HCT116 (cell line): Measurements from ENCODE around the gene ANKS1A. TPM values are rescaled to one million over a fixed set of nuclear protein-coding genes. Genes with fewer than 3 reads are reported as not detected.

Source experiments
- ATAC-seq: fragments of 200-7000 bp; cut with Tn5 transposase; 2 replicates; pipeline ENCODE4 v1.9.1; 2020; ENCODE audit warnings: mild to moderate bottlenecking, moderate library complexity
- BruUV-seq: library from RNA; stranded (reverse); fragments of 400-500 nt; replicated peaks from 2 replicates; lab custom pipeline; 2021; lab: Mats Ljungman, UMichigan
- CTCF ChIA-PET: fragments of 300-600 bp; sonication (Branson Sonifier 250); formaldehyde crosslinking; loops from one replicate; lab custom pipeline; 2021; ENCODE audit warnings: antibody characterized with exemption; lab: Charles Lee
- POLR2A ChIA-PET: fragments of 300-600, 350-600 bp; sonication (Branson Sonifier 250); formaldehyde crosslinking; loops from one replicate; lab custom pipeline; 2021; ENCODE audit warnings: antibody characterized with exemption; lab: Charles Lee
- RAD21 ChIA-PET, 2 experiments: fragments of 300-600 bp; sonication (Branson Sonifier 250); formaldehyde crosslinking; loops; one replicate each; lab custom pipeline; 2023; ENCODE audit warnings: low total read pairs in 2 of 2; ENCODE audit not compliant: uncharacterized antibody in 2 of 2, unreplicated experiment in 2 of 2, low non-redundant PET in 1 of 2; lab: Charles Lee
- DNase-seq: peaks from one replicate; pipeline ENCODE4 v3.0.0-alpha.2; 2010; ENCODE audit warnings: low read depth, low spot score
- H2AFZ ChIP-seq: fragments of 200-600 bp; shearing (Covaris generic), sonication (generic); 2 replicates; pipeline ENCODE4 v1.6.1; 2017; ENCODE audit warnings: low read depth, mixed run types, mixed read lengths, antibody characterized with exemption, low read length; ENCODE audit not compliant: poor library complexity, severe bottlenecking
- H3K27ac ChIP-seq: 2 replicates; pipeline ENCODE4 v1.5.1; 2012; ENCODE audit warnings: low read depth, low read length
- H3K27me3 ChIP-seq: fragments of 200-600 bp; sonication (generic); 2 replicates; pipeline ENCODE4 v1.6.1; 2016; ENCODE audit warnings: mixed run types, low read length, mixed read lengths; ENCODE audit not compliant: insufficient read depth
- H3K36me3 ChIP-seq, 2 experiments: fragments of 200-500 bp in 1 of 2; fragments of 200-600 bp in 1 of 2; sonication (Bioruptor generic) in 1 of 2; sonication (generic) in 1 of 2; 2 replicates each; pipeline versions ENCODE4 v1.5.1 to v1.6.1; 2014 to 2016; ENCODE audit warnings: low read length in 2 of 2, inconsistent platforms in 1 of 2, mixed read lengths in 1 of 2, mixed run types in 1 of 2; ENCODE audit not compliant: insufficient read depth in 2 of 2, control insufficient read depth in 1 of 2
- H3K4me1 ChIP-seq, 2 experiments: fragments of 200-600 bp in 1 of 2; sonication (generic) in 1 of 2; 2 replicates each; pipeline versions ENCODE4 v1.5.1 to v1.6.1; 2012 to 2017; ENCODE audit warnings: low read length in 2 of 2, inconsistent platforms in 1 of 2, mild to moderate bottlenecking in 1 of 2, mixed read lengths in 1 of 2, mixed run types in 1 of 2, moderate library complexity in 1 of 2; ENCODE audit not compliant: insufficient read depth in 2 of 2, control insufficient read depth in 1 of 2
- H3K4me2 ChIP-seq: fragments of 200-600 bp; sonication (generic); 2 replicates; pipeline ENCODE4 v1.6.1; 2017; ENCODE audit warnings: mixed run types, low read length, mixed read lengths
- H3K4me3 ChIP-seq, 2 experiments: fragments of 200-600 bp in 1 of 2; sonication (generic) in 1 of 2; replicated peaks in 1 of 2; 2 replicates each; pipeline ENCODE4 v1.5.1; 2011 to 2016; ENCODE audit warnings: low read length in 2 of 2, control low read depth in 1 of 2, low read depth in 1 of 2, mild to moderate bottlenecking in 1 of 2, mixed read lengths in 1 of 2, mixed run types in 1 of 2
- H3K79me2 ChIP-seq: fragments of 200-600 bp; sonication (generic); 2 replicates; pipeline ENCODE4 v1.6.1; 2017; ENCODE audit warnings: mild to moderate bottlenecking, mixed run types, low read length, moderate library complexity, mixed read lengths; ENCODE audit not compliant: insufficient read depth
- H3K9ac ChIP-seq: fragments of 200-600 bp; sonication (generic); 2 replicates; pipeline ENCODE4 v1.6.1; 2016; ENCODE audit warnings: low read length, mixed read lengths
- H3K9me2 ChIP-seq: fragments of 200-600 bp; sonication (generic), shearing (Covaris generic); 2 replicates; pipeline ENCODE4 v1.6.1; 2017; ENCODE audit warnings: mixed run types, mild to moderate bottlenecking, moderate library complexity; ENCODE audit not compliant: insufficient read depth
- H3K9me3 ChIP-seq, 2 experiments: fragments of 200-500 bp in 1 of 2; fragments of 200-600 bp in 1 of 2; sonication (Bioruptor generic) in 1 of 2; sonication (generic) in 1 of 2; 2 replicates each; pipeline ENCODE4 v1.6.1; 2014 to 2017; ENCODE audit warnings: low read length in 2 of 2, mixed read lengths in 2 of 2, inconsistent platforms in 1 of 2, low read depth in 1 of 2, mild to moderate bottlenecking in 1 of 2, mixed run types in 1 of 2, moderate library complexity in 1 of 2; ENCODE audit not compliant: control insufficient read depth in 1 of 2, insufficient read depth in 1 of 2
- H4K20me1 ChIP-seq: fragments of 200-600 bp; sonication (generic), shearing (Covaris generic); 2 replicates; pipeline ENCODE4 v1.6.1; 2017; ENCODE audit warnings: mixed run types, mild to moderate bottlenecking, moderate library complexity; ENCODE audit not compliant: insufficient read depth
- CBX3 ChIP-seq: IDR thresholded peaks from 2 replicates; pipeline ENCODE4 v1.6.1; 2012; ENCODE audit warnings: low read depth
- CEBPB ChIP-seq: IDR thresholded peaks from 2 replicates; pipeline ENCODE4 v1.6.1; 2012; ENCODE audit warnings: low read depth
- EGR1 ChIP-seq: IDR thresholded peaks from 2 replicates; pipeline ENCODE4 v1.6.1; 2012; ENCODE audit warnings: low read depth
- ELF1 ChIP-seq: IDR thresholded peaks from 2 replicates; pipeline ENCODE4 v1.6.1; 2012; ENCODE audit warnings: low read depth, borderline replicate concordance
- JUND ChIP-seq: IDR thresholded peaks from 2 replicates; pipeline ENCODE4 v1.6.1; 2012
- POLR2A ChIP-seq: IDR thresholded peaks from 2 replicates; pipeline ENCODE4 v1.7.0; 2011; ENCODE audit warnings: borderline replicate concordance; ENCODE audit not compliant: insufficient read depth, insufficient read length; ENCODE audit errors: extremely low read depth
- POLR2AphosphoS5 ChIP-seq: IDR thresholded peaks from 2 replicates; pipeline ENCODE4 v1.6.1; 2011; ENCODE audit warnings: mild to moderate bottlenecking, low read depth, low read length, moderate library complexity
- RAD21 ChIP-seq: IDR thresholded peaks from 2 replicates; pipeline ENCODE4 v1.6.1; 2012; ENCODE audit warnings: low read depth, mild to moderate bottlenecking
- SIN3A ChIP-seq: IDR thresholded peaks from 2 replicates; pipeline ENCODE4 v1.6.1; 2012; ENCODE audit warnings: low read depth
- SRF ChIP-seq: IDR thresholded peaks from 2 replicates; pipeline ENCODE4 v1.6.1; 2012; ENCODE audit warnings: low read depth
- TCF7L2 ChIP-seq: IDR thresholded peaks from 2 replicates; pipeline ENCODE4 v1.7.0; 2011; ENCODE audit warnings: borderline replicate concordance, inconsistent platforms; ENCODE audit not compliant: insufficient read depth, insufficient read length; ENCODE audit errors: extremely low read depth
- ZFX ChIP-seq: fragments of 450-650 bp; IDR thresholded peaks from 2 replicates; pipeline ENCODE4 v1.6.1; 2017
- ZNF274 ChIP-seq: fragments of 200-500 bp; sonication (Bioruptor generic); IDR thresholded peaks from 2 replicates; pipeline ENCODE4 v1.6.1; 2014; ENCODE audit warnings: mild to moderate bottlenecking, low read depth, low read length, inconsistent platforms
- intact Hi-C: fragments of 100-400 bp; cut with micrococcal nuclease; formaldehyde crosslinking; loops from 2 replicates; pipeline ENCODE4 v1.10.0; 2022
- total RNA-seq: library from RNA; stranded (reverse); gene quantifications from one replicate; pipeline ENCODE4 v1.2.1, GENCODE V29; 2021; ENCODE audit not compliant: unreplicated experiment
- TF ChIP-seq, protein P1 (sequence below): IDR thresholded peaks from 2 replicates; pipeline ENCODE4 v1.6.1; 2012; ENCODE audit warnings: low read depth
- TF ChIP-seq, protein P2 (sequence below): IDR thresholded peaks from 2 replicates; pipeline ENCODE4 v1.6.1; 2011; ENCODE audit warnings: mild to moderate bottlenecking, low read length, moderate library complexity; ENCODE audit not compliant: insufficient replicate concordance; ENCODE audit errors: extremely low read depth
- TF ChIP-seq, protein P3 (sequence below): IDR thresholded peaks from 2 replicates; pipeline ENCODE4 v1.6.1; 2012
- TF ChIP-seq, protein P4 (sequence below), 3 experiments: fragments of 200-600 bp in 1 of 3; sonication (generic) in 1 of 3; IDR thresholded peaks in 2 of 3; conservative IDR thresholded peaks in 1 of 3; 2 replicates each; pipeline ENCODE4 v1.5.1; 2012 to 2017; ENCODE audit warnings: low read depth in 2 of 3, low read length in 2 of 3, antibody characterized with exemption in 1 of 3, borderline replicate concordance in 1 of 3, control low read depth in 1 of 3, mild to moderate bottlenecking in 1 of 3, mixed read lengths in 1 of 3, mixed run types in 1 of 3, moderate library complexity in 1 of 3; ENCODE audit not compliant: insufficient read depth in 1 of 3

ANKS1A gene
- total RNA-seq, 1 experiment from 2014 or later = 20.6 TPM

DNA sequence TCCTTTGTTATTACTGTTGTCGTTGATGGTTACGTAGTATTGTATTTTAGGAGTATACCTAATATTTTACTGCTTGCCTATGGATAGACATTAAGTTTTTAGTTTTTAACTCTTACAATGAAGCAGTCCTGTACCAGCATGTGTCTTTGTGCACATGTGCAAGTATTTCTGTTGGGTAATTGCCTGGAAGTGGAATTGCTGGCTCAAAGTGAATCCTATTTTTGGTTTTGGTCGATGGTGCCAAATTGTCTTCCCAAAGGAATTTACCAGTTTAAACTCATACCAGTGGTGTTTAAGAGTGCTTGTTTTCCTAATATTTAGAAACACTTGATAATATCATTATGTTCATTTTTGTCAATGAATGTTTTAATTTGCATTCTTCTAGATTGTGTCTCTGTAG, 75.5 kb downstream of the ANKS1A start (continued):
- TF ChIP-seq, protein P1, sequence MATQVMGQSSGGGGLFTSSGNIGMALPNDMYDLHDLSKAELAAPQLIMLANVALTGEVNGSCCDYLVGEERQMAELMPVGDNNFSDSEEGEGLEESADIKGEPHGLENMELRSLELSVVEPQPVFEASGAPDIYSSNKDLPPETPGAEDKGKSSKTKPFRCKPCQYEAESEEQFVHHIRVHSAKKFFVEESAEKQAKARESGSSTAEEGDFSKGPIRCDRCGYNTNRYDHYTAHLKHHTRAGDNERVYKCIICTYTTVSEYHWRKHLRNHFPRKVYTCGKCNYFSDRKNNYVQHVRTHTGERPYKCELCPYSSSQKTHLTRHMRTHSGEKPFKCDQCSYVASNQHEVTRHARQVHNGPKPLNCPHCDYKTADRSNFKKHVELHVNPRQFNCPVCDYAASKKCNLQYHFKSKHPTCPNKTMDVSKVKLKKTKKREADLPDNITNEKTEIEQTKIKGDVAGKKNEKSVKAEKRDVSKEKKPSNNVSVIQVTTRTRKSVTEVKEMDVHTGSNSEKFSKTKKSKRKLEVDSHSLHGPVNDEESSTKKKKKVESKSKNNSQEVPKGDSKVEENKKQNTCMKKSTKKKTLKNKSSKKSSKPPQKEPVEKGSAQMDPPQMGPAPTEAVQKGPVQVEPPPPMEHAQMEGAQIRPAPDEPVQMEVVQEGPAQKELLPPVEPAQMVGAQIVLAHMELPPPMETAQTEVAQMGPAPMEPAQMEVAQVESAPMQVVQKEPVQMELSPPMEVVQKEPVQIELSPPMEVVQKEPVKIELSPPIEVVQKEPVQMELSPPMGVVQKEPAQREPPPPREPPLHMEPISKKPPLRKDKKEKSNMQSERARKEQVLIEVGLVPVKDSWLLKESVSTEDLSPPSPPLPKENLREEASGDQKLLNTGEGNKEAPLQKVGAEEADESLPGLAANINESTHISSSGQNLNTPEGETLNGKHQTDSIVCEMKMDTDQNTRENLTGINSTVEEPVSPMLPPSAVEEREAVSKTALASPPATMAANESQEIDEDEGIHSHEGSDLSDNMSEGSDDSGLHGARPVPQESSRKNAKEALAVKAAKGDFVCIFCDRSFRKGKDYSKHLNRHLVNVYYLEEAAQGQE = no peak
- TF ChIP-seq CEBPB = no peak
- TF ChIP-seq CBX3 = no peak
- TF ChIP-seq, all 23 proteins: peak for 0

DNA sequence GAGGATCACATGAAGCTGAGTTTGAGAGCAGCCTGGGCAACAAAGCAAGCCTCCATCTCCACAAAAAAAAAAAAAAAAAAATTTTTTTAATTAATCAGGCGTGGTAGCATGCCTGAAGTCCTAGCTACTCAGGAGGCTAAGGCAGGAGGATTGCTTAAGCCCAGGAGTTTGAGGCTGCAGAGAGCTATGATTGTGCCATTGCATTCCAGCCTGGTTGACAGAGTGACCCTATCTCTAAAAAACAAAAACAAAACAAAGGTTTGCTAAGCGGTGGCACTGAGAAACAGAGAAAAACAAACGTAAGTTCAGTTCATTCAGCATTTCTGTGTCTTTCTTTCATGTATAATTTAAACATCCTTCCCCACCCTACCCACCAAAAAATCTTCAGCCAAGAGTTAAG, 78.4 kb downstream of the ANKS1A start:
- intact Hi-C loops = no loop called here
- Histone ChIP-seq H3K4me1 (no peaks in the 10 kb centered on the region), H3K9me2 (no peaks in the 10 kb centered on the region), H3K4me2 (no peak overlapping the region), H4K20me1 (no peaks in the 10 kb centered on the region), H3K79me2 (peaks cover 17% of the 10 kb centered on the region), H3K27ac (no peak overlapping the region), H3K9me3 (no peaks in the 10 kb centered on the region), H3K9ac (no peak overlapping the region), H3K4me3 (no peak overlapping the region), H3K27me3 (no peaks in the 10 kb centered on the region), H3K36me3 (peaks cover 5 to 6% of the 10 kb centered on the region in 2 experiments; a peak in 2 of 4 replicates), H2AFZ (no peak overlapping the region)
- TF ChIP-seq POLR2A (no peak), POLR2AphosphoS5 (no peak), EGR1 (no peak), JUND (no peak), CEBPB (no peak), SIN3A (no peak), ZFX (no peak), ZNF274 (no peak), TCF7L2 (no peak), SRF (no peak), ELF1 (no peak), RAD21 (no peak)
- TF ChIP-seq, protein P2, sequence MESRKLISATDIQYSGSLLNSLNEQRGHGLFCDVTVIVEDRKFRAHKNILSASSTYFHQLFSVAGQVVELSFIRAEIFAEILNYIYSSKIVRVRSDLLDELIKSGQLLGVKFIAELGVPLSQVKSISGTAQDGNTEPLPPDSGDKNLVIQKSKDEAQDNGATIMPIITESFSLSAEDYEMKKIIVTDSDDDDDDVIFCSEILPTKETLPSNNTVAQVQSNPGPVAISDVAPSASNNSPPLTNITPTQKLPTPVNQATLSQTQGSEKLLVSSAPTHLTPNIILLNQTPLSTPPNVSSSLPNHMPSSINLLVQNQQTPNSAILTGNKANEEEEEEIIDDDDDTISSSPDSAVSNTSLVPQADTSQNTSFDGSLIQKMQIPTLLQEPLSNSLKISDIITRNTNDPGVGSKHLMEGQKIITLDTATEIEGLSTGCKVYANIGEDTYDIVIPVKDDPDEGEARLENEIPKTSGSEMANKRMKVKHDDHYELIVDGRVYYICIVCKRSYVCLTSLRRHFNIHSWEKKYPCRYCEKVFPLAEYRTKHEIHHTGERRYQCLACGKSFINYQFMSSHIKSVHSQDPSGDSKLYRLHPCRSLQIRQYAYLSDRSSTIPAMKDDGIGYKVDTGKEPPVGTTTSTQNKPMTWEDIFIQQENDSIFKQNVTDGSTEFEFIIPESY = no peak
- TF ChIP-seq, protein P3, sequence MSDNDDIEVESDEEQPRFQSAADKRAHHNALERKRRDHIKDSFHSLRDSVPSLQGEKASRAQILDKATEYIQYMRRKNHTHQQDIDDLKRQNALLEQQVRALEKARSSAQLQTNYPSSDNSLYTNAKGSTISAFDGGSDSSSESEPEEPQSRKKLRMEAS = no peak
- TF ChIP-seq, protein P4, sequence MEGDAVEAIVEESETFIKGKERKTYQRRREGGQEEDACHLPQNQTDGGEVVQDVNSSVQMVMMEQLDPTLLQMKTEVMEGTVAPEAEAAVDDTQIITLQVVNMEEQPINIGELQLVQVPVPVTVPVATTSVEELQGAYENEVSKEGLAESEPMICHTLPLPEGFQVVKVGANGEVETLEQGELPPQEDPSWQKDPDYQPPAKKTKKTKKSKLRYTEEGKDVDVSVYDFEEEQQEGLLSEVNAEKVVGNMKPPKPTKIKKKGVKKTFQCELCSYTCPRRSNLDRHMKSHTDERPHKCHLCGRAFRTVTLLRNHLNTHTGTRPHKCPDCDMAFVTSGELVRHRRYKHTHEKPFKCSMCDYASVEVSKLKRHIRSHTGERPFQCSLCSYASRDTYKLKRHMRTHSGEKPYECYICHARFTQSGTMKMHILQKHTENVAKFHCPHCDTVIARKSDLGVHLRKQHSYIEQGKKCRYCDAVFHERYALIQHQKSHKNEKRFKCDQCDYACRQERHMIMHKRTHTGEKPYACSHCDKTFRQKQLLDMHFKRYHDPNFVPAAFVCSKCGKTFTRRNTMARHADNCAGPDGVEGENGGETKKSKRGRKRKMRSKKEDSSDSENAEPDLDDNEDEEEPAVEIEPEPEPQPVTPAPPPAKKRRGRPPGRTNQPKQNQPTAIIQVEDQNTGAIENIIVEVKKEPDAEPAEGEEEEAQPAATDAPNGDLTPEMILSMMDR (IDR thresholded peaks at IDR 0.05 in 2 of 3, conservative IDR thresholded peaks at IDR 0.05 in 1 of 3; ENCODE audit: borderline replicate concordance in 1 of 3, insufficient read depth in 1 of 3, low read depth in 2 of 3, low read length in 2 of 3) = no peak
- DNase-seq = no peak
- CTCF ChIA-PET = no interaction called here
- no peak for ATAC-seq
- BruUV-seq = no TSS peak
- RAD21 ChIA-PET = no interaction called here
- POLR2A ChIA-PET = no interaction called here
